HG02973 (cell line): ENCODE data around the gene EPB41L2.
"Not testable (repeated sequence)": the region's sequence is repeated elsewhere in the genome, so short reads cannot be mapped to it uniquely, and the experiment has no call there.

Experiments
- ATAC-seq: cut with Tn5 transposase; IDR thresholded peaks from one replicate; pipeline ENCODE4 v1.9.1; 2021; ENCODE audit warnings: moderate library complexity; ENCODE audit not compliant: unreplicated experiment

The EPB41L2 gene

DNA sequence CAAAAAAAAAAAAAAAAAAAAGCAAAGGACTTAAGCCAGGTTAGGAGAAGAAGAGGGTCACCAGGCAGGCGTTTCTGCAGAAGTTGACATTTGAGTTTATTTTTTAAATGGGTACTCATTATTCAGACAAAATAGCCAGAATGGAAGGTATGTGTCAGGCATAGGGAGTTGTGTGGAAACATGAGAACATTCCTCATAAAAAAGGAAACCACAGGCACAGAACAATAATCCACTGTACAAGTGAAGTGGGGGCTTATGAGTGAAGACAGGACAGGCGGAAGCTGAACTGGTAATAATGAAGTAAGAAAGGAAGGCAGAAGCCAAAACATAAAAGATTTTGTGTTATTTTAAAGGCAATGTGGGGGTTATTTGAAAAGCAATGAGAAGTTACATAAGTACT lies 104.6 kb downstream of the EPB41L2 start:
- ATAC-seq, result no peak

DNA sequence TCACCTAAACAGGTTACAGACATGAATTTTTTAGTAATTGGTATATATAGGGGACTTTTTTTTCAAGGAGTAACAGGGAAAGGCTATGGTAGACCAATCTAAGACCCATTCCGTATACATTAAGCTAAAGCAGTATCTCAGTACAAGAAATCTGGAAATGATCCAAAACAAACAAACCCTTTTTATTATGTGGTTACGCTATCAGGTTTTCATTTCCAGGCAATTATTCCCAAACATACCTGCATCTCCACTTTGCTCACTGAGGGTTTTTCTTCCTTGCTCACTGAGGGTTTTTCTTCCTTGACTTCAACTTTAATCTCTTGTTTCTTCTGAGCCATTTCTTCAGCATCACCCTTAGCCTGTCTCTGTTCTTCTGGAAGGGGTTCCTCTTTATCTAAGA lies 107.3 kb downstream of the EPB41L2 start:
- ATAC-seq, result no peak

DNA sequence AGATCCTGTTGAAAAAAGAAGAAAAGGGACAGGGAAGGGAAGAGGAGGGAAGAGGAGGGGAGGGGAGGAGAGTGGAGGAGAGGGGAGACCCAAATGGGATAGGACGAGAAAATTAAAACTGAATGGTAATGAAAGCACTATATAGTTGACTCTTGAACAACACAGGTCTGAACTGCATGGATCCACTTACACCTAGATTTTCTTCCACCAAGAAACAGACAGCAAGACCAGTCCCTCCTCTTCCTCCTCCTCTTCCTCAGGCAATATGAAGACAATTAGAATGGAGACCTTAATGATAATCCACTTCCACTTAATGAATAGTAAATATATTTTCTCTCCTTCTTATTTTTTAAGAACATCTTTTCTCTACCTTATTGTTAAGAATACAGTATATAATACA lies 113.5 kb downstream of the EPB41L2 start:
- ATAC-seq, result no peak

DNA sequence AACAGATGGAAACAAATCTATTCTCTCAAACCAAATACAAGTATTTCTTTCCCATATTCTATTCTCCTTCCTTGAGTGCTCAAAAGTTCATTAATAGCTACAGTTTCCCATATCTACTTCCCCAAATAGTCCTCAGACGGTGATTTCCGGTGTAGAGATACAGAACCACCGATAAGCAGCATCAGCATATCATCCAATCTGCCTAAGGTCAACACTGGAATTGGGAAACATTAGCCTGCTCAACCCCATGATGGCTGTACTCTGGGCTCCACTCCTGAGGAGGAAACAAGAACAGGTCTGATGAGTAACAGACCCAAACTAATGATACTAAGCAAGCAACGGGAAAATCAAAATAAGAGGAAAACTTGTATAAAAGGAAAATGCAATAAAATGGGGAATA lies 115.6 kb downstream of the EPB41L2 start:
- ATAC-seq, result no peak

DNA sequence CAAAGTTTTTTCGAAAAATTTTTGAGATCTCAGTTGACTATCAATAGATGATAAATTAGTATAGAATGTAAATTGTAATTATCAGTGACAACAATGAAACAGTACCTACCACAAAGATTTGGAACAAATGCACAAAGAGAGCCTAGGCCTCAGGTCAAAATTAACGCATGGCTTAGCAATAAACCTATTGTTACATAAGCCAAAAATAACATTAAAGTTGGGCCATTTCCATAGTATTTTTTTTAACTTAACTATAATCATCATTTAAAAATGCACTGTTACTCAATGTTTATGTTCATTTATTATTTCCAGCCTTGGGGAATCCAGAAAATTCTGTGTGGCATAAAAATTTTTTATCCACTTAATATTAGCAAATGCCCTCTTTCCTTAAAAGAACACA lies 117.0 kb downstream of the EPB41L2 start:
- ATAC-seq, result no peak

DNA sequence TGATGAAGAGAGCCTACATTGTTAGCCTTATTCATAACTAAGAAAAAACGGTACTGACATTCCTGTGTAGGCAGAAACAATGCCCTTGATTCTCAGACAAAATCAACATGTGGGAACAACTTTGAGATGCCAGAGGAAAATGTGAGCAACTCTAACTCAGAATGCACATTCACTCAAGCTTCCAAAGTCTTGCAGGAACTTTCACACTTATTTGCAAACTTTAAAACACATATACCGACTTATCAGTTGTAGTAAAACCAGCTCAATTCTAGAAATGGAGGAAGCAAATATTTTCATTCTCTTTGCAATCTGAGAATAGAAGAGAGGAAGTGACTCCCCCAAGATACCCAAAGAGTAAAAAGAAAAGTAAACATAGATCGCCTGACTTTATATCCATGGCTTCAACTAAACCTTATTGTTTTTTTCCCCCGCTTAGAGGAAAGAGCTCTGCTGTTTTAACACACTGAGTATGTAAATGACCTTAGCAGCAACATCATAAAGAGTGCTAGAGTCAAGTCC lies 117.6 kb downstream of the EPB41L2 start:
- no peak for ATAC-seq

DNA sequence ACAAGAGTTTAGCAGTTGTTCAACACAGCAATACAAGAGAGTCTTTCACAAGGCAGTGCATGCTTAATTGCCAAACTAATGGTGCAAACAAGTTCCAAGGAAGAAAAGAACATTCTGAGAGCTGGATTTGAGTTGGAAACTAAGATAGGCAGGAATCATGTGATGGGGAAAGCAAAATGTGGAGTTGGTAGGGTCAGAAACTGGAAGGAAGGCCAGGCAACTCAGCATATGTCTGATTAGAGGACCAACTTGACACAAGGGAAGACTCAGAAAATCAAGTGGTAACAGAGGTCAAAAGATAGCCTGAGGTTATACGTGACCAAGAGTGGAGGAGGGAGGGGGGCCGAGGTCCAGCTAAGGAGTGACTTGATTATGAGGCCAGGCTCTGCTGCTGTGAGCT lies 118.6 kb downstream of the EPB41L2 start:
- ATAC-seq, result no peak

DNA sequence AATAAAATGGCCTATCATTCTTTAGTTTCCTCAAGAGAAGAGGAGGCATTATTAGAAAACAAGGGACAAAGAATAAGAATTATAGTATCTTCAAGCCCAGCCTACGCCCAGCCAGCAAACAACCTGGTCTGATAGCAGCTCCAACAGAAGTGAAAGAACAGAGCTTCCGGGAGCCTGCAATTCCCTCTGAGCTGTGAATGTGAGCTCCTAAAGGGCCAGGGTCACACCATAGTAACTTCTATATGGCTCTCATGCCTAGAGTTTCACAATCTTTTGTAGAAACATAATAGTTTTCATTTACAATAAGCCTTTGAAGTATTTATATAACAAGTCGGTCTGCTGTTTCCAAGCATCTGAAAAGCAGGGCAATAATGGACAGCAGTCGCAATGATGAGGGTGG lies 119.3 kb downstream of the EPB41L2 start:
- no peak for ATAC-seq

DNA sequence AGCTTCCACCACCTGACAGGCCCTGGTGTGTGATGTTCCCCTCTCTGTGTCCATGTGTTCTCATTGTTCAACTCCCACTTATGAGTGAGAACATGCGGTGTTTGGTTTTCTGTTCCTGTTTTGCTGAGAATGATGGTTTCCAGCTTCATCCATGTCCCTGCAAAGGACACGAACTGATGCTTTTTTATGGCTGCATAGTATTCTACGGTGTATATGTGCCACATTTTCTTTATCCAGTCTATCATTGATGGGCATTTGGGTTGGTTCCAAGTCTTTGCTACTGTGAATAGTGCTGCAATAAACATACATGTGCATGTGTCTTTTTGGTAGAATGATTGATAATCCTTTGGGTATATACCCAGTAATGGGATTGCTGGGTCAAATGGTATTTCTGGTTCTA lies 120.3 kb downstream of the EPB41L2 start:
- not testable (repeated sequence) for ATAC-seq

DNA sequence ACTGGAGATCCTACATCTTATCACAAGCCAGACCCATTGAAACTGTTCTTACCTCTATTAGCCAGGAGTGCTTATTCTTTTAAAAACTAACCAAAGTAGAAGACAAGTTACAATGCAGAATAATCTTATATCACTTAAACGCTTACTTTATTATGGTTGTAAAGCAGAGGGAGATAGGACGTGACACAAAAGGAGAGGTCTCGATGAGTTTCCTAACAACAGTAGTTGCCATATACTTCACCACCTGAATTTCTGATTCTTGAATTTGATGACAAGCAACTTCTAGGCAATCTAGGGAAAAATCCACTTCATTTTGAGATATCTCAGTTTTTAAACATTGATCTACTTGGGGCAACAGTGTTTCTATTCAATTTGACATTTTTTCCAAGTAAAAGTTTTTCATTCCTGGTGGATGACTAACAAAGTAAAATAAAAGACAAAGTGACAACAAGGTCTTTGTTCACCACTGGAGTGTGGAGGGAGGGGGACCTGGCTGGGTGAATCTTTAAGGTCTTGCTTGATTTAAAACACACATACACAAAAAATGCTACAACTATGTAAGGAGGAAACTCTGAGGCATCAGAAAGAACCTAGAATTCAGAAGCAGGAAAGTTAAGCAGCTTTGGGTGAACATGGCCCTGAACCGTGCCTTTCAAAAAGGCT lies 125.0 kb downstream of the EPB41L2 start:
- no peak for ATAC-seq

DNA sequence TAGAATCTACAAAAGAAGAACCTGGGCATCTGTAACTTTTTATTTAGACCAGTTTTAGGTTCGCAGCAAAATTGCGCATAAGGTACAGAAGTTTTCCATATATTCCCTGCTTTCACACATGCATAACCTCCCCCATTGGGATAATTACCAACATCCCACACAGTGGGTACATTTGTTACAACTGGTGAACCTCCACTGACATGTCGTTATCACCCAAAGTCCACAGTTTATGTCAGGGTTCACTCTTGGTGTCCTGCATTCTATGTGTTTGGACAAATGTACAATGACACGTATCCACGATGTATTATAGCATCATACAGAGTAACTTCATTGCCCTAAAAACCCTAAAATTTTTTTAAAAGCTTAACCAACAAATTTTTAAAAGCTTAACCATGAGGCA lies 126.1 kb downstream of the EPB41L2 start:
- ATAC-seq, result no peak

DNA sequence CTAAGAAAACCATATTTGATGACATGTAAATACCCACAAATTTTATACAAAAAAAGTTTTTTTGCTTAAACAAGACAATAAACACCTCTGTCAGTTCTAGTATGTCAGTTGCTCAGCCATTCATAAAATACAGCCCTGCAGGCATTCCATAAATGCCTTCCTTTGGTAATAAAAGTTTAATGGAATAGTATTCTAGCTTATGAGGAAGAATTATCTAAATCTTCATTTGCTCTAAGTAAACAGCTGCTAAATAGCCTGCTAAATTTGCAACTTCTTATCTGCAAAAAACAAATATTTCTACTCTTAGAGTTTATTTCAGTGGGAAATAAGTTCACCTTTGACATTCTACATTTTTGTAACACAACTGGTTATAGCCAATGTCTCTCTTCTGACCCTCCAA lies 127.1 kb downstream of the EPB41L2 start:
- ATAC-seq, result no peak

DNA sequence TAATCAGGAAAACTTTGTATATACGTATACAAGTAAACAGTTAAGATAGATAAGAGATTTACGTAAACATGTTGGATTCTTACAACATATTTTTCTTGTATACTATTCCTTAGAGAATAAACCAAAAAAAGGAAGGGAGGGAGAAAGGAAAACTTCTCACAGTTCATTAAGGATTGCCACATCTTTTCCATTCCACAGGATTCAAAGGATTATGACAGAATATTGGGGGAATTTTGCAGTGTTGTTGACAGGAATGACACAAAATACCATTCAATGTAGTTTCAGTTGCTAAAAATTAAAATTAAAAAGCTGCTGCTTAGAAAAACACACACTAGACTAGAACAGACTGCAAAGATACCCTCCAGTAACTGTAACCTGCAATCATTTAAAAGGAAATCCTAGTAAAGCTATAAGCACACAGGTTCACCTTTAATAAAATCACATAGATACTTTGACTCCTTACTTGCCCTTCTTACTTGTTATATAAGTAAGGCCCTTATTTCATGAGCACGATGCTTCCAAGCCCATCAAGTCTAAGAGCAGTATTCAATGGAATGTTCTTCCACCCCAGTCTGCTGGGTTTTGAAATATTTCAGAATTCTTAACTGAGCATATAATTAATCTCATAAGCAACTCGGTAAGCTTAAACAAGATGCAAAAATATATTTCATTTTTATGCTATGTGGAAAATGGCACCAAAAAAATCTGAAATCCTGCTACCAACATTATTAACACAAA lies 128.0 kb downstream of the EPB41L2 start:
- no peak for ATAC-seq

DNA sequence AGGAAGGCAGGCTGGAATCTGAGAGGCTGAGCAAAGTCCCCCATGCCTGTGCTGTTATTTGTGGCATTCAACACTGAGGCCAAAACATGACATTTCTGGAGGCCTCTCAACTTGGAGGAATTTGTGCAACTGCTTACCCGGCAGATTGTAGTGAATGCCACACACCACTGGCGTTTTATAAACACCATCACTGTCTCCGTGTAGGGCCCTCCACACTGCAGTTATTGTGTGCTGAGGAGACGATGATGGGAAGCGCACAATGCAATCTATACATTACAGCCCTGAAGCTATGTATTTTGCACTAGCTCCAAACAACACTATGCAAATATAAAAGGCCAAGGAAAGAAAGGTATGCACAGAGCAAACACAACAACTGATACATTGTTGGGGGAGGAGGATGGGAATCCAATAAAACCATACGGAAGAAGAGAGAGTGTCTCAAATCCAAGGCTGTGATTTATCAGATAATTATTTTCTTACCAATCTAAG lies 129.3 kb downstream of the EPB41L2 start:
- no peak for ATAC-seq

DNA sequence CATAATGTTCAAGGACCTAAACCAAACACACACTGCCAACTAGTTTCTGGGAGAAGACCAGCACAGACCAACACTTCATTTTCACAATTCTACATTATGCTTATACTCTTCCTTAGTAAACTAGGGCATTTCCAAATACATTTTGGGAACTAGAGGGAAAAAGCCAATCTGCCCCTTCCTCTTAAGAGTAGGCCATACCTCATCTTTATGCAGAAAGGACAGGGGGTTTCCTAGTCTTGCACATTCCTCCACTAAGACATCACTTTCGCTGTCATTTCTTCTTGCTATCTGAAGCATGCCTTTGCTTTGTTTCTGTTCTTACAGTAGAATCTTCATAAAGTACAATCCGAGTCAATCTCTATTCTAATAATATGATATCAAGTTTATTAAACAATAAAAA lies 130.1 kb downstream of the EPB41L2 start:
- ATAC-seq, result no peak

DNA sequence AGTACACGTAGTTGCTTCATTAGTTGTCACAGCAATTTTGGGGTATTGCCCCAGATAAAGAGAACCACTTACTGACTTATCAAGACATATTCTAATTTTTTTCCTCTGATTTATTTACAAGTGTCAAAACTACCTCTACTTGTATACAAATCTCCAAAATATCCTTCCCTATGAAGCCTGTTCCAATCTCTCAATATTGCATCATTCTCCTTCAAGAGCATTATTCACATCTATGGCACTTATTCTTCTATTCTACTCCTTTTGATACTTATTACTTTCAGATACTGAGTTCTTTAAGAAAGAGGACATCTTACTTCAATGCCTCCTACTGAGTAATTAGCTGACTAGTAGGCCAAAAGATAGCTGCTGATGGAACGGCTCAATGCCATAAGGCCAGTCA lies 130.6 kb downstream of the EPB41L2 start:
- ATAC-seq, result no peak

DNA sequence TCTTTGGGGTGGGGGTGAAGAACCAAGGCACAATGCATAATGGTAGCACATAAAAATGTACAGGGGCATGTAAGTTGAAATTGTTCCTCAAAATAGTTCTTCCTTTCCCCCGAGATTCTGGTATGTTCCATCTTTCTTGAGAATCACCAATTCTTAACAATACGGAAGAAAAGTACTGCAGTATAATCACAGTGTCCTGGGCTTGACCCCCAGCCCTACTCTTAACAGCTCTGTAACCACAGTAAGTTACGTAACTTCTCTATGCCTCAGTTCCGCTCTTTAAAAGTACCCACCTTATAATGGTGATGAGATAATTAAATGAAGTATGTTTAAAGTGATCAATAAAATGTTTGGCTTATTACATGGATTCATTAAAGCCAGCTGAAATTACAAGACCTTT lies 131.4 kb downstream of the EPB41L2 start:
- no peak for ATAC-seq

DNA sequence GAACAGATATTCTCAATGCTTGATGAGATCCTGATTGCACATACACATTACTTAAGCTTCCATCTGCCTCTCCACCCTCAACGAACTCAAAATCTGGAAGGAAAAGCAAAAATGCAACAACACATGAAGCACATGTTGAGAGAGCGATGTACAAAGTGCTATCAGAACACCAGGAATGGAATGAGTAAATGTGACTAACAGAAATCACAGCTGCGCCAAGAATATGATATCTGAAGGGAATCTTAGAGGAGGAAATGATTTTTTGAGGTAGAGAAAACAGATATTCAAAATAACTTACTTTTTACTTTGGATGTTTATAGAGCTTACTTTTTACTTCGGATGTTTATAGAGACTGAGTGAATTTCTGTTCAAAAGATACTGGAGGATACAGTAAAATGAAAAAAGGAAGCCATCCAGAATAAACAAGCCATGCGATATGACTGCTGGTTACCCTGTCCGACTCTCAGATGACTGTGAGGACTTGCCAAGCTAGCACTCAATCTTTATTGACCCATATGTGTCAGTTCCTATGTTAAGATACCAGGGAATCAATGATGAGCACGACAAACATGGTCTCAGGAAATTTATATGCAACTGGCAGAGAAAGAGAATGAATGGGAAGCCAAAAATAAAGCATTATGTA lies 133.9 kb downstream of the EPB41L2 start:
- no peak for ATAC-seq

DNA sequence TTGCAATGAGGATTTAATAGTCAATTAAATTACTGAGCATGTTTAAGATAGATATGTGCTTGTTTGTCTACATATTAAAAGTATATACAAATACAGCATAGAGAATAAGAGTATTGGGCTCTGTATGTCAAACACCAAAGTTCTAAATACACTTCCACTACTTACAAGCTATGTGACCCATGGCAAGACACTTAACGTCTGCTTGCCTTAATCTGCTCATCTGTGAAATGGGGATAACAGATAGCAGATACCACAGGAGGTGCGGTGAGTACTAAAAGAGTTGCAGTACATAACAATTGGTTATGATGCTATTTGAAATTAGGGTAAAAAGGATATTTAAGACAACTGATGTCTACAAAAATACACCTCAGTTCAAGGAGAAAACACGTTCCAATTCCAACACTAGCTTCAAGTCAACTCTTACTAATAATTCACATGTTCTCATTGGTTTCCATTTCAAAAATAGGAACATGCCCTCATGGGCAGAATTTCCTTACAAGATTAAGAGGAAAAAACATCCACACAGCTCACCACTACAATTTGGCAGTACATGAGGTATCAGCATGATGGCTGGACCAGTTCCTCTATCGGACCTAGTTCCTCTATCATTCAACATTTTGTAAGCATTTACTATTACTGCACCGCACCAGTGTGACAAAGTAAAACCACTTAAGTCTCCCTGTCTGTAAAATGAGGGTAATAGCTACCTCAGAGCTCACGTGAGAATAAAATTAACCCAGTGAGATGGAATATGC lies 134.7 kb downstream of the EPB41L2 start:
- ATAC-seq, result no peak

DNA sequence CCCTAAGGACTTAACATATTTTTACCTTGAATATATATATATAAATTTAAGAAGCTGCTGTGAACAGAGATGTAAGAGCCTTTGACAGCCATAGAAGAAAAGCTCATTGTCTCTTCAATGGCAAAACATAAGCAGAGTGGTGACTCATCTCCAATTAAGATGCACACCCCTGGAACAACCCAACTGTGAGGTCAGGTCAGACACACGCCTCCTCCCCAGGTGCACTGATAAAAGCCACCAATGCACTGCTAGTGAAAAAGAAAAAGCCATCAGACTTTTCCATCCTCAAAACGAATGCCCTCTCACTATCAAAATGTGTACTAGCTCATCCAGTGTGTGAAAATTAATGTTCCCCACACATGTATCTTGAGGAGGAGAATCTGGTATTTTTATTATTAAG lies 135.7 kb downstream of the EPB41L2 start:
- ATAC-seq, result no peak

DNA sequence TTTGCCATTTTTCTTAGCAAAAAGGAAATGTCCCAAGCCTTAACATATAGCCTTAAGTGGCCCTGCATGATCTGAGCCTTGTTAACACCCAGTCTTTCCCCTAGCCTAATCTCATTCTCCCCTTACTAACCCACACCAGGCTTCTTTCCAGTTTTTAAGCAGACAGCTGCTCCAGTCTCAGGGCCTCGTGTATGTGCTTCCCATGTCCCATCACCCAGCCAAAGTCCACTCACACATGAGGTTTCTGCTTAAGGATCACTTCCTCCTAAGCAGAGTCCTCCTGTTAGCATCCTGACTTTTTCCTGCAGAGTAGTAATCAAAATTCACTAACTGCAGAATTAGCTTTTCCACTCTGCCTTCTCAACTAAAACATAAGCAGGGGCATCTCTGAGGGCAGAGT lies 139.7 kb downstream of the EPB41L2 start:
- no peak for ATAC-seq
